Posterior vena cava (tissue), 2 donors: Measurements from ENCODE around the gene CAMK1D. TPM values are rescaled to one million over a fixed set of nuclear protein-coding genes. Genes with fewer than 3 reads are reported as not detected.
"Not testable (repeated sequence)": the region's sequence is repeated elsewhere in the genome, so short reads cannot be mapped to it uniquely, and the experiment has no call there.

Experiments
- DNase-seq: peaks from one replicate; pipeline ENCODE4 v3.0.0-alpha.2; 2020; ENCODE audit warnings: low spot score
- intact Hi-C, 2 donors: fragments of 100-400 bp; cut with DNase I; formaldehyde crosslinking; loops; one replicate each; pipeline versions ENCODE4 v1.14.1 to v1.14.2; 2022 to 2023
- total RNA-seq, 2 donors: library from RNA; stranded (reverse); fragmentation: NEBNext Ultra II Directional; extraction: Animal tissue kit (Norgen Biotek cat#: 25700); gene quantifications; one replicate each; pipeline ENCODE4 v1.2.1, GENCODE V29; 2021
- donor health status: DM: yes; HTN: yes; CAD: no.
- donor health status: DM: yes; HTN: yes; CAD: no.

Gene CAMK1D
- total RNA-seq, 2 donors from 2014 or later: 12.2 to 17.8 TPM

DNA sequence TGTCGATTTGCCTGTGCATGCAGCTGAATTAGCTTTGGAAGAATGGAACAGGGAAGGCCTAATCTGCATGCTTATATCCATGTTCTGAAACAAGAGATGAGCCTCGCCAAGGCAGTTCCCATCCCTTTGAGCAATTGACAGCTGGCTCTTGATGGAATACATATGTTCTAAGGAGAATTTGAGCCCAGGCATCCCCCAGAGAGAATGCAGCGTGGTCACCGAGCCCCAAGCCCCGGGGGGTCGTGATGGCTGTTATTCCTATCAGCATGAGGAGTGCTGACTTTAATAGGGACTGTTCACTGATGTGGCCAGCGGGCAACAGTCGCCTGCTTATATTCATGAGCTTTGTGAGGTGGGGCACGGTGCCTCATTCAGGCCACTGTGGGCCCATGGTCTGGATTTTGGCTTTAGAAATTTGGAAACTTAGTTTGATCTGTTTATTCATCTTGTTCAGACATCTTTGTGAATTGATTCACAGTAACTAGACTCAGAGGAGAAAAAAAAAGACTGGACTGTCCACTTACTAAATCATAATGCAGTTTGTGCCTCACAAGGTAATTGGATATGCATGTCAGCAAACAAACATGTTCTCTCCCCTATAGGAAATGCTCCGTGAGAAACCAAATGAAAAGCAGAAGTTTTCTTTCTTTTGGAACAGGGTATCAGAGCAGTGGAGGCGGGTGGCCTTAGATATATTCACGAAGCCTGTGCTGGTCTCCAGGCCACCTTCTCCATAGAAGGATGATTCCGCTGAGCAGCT, 447.2 kb downstream of the CAMK1D start:
- DNase-seq: no peak
- intact Hi-C loops: no loop called here

DNA sequence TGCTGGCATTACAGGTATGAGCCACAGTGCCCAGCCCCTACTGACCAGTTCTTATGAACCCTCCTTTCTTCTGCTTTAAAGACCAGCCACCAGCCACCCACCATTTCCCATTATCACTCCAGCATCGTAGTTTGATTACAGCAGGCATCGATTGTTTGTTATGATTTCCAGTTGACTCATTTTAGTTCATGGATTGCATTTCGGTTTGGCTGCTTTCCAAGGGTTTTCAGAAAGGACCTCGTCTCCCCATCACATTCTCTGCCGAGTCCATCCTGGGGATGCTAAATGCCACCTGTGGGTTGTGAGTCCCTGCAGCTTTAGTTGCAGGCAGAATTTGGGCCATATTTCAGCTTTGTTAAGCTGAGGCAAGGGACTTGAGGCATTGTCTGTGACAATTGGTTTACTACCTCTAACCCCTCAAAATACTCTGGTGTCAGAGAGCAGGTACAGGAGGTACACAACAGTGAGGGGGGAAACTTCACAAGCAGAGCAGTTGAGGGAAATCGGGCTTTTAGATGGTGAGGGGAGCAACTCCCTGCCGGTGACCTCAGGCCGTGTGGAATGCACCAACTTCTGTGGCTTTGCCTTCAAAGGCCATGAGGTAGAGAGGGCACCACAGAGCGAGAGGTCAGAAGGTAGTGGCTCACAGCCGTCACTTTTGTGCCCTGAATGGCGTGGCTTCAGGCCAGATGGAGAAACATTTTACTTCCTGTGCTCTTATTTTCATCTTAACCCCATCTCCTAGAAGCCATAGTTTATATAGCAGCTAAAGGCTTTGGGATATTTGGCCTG, 448.3 kb downstream of the CAMK1D start:
- intact Hi-C loops: no loop called here

DNA sequence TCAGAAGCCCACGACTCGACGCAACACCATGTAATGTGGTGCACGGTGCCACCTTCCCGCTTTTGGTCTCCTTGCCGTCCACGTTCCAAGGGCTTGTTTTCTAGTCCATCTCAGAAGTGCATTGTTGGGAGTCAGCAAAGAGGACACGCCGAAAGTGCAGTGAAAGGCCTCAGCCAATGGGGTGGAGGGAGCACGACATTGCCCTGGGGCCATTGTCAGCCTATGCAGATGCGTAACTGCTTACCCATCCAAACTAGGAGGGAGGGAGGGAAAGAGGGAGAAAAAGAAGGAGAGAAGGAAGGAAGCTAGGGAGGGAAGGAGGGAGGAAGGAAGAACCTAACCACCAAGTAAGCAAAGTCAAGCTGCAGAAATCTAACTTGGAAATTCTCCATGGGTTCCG, 449.8 kb downstream of the CAMK1D start:
- DNase-seq: no peak
- intact Hi-C loops: no loop called here

More for the DNA sequence above, 448.3 kb downstream of the CAMK1D start:
- DNase-seq: no peak

DNA sequence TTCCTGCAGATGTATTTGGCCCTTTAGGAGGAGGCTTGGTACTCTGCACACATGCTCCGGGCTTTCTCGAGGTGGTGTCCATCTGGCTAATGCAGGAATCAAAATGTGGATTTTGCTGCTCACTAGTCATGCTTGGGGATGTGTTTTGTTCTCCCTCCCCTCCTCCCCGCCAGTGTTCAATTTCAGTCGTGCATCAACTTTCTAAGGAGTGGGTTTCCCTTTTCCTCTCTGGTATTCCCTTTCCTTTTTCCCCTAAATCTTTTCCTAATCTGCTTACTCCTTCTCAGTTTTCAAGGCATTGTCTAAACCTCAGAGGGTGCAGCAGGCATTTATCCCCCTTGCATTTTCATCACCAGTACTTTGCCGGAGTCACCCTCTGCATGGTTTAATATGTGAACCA, 450.4 kb downstream of the CAMK1D start:
- intact Hi-C loops: no loop called here
- DNase-seq: no peak

DNA sequence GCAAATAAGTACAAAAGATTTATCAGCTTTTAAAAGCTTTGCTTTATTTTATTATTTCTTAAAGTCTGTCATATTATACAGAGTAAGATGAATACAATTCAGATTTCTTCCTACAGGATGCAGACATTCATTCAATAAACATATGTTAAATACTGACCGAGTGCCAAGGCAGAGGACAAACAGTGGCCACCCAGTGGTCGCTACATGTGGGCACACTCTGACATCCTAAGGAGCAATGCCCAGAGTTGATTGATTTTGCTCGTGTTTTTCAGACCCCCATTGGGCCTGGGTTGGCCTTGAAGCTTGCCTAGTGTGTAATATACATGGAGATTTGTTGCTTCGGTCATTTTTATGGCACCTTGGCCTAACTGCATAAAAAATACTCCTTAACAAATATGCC, 451.0 kb downstream of the CAMK1D start:
- intact Hi-C loops: no loop called here
- DNase-seq: no peak

DNA sequence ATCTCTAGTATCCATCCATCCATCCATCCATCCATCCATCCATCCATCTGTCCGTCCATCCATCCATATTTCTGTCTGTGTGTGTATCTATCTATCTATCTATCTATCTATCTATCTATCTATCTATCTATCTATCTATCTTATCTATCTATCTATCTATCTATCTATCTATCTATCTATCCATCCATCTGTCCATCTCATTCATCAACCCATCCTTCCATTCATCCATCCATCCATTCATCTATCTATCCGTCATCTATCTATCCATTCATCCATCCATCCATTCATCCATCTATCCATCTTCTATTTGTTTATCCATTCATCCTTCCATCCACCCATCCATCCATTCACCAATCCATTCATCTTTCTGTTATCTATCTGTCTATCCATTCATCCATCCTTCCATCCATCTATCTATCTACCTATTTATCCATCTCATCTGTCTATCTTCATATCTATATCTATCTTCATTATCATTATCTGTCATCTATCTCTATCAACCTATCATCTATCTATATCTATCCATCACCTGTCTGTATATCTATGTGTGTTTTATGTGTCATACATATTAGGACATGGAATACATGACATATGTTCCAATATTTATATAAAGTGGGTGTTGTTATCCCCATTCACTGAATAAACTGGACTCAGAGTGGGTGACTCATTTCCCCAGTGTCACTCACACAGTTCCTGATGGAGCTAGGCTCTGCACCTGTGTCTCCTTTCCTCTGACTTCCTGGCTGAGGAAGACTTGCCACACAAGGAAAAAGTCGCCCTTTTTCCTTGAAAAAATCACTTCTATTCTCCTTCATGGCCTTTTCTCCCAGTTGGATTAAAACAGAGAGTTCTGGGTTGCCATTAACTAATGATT, 452.1 kb downstream of the CAMK1D start:
- intact Hi-C loops: no loop called here
- no peak for DNase-seq

DNA sequence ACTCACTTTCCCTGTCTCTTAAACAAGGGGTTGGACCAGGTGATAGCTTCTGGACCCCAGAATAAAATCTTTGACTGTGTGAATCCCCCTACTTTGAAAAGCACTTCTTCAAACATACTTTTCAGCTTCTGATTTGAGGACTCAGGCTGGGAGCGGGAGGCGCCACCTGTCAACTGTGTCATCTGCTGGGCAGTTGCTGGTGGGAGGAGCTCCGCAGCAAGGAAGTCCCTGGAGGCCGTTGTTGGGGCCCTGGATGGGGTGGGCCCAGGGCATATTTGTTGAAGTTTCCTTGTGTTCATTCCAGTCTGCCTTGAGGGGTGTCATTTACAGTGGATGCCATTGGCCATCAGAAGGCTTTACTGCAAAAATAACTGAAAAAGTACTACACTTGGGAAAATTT, 454.4 kb downstream of the CAMK1D start:
- DNase-seq: no peak

DNA sequence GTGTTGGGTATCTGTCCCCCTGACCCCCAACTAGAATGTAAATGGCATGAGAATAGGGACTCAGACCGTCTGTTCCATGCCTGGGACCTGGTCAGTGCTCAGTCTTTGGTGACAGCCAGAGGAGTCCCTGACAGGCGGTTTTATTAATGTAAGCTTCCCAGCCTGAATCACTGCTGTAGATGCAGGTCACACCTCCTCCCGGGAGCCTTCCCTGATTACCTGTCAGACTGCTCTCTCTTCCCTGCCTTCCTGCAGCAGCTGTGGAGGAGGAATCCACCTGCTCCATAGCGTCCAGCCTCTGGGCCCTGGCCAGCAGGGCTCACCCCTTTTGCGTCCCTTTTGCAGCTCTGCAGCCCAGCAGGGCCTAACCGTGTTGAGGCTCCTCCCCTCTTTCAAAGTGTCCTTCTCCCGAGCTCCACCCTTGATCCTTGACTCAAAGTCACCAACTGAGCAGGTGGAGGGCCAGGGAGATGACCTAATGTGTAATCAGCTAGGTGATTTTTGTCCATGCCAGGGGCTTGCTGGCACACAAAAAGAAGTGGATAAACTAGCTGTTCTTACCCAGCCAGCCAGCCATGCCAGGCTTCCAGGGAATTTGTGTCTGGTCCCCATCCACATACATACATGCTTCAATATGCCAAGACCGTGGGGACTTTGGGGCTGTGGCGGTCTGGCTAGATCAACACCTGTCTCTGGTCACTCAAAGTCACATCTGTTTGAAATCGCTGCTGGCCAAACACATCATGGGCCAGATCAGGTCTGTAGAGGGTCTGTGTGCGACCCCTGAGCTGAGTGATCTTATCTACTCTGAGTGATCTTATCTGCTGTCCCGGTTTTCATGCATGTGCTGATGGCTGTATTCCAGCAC, 457.1 kb downstream of the CAMK1D start:
- intact Hi-C loops: no loop called here
- no peak for DNase-seq

More for the DNA sequence above, 454.4 kb downstream of the CAMK1D start:
- intact Hi-C loops: no loop called here

DNA sequence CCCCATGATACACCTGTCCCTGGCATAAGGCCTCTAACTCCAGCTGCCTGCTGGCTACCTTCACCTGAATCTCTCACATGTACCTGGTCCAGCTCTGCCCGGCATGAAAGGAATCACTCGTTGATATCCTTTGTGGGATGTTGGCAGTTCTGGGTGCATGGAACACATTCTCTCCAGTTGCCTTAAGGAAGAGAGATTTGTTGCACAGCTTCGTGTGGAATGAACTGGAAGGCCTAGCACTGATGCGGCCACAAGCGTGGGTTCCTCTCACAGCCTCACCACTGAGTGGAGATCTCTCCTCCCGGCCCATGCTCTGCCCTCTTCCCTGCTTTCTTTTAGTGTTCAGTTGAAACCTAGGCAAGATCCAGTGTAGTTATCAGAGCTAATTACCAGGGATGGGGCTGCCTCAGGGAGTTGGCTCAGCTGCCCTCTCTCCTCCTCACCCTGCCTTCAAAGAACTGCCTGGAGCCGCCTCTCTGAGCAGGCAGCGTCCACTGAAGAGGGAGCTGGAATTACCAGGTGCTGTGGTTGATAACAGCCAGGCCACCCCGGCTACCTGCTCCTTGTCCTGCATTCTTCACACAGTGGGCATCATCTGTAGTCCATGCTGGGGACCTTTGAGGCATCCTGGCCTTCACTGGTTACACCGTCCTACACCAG, 457.9 kb downstream of the CAMK1D start:
- DNase-seq: no peak

DNA sequence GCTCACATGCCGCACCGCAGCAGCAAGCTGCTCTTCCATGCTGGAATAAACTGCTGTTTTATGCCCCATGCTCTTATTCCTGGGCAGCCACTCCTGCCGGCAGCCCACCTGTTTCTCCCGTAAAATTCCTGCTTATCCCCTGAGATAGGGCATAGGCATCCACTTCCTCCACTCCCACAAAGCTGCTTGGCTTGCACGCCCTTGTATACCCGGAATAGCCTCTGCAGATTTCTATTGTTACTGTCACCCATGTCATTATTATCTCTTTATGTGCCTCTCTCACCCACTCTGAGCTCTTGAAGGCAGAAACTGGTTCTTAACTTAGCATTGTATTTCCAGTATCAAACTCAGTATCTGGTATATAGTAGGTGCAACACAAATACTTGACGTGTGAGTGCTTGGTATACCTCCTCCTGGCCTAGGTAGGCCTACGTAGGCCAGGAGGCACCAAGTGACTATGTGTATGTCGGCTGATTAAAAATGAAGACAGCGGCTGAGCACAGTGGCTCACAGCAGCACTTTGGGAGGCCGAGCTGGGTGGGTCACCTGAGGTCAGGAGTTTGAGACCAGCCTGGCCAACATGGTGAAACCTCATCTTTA, 458.8 kb downstream of the CAMK1D start:
- intact Hi-C loops: no loop called here
- DNase-seq: no peak

More for the DNA sequence above, 457.9 kb downstream of the CAMK1D start:
- intact Hi-C loops: no loop called here

DNA sequence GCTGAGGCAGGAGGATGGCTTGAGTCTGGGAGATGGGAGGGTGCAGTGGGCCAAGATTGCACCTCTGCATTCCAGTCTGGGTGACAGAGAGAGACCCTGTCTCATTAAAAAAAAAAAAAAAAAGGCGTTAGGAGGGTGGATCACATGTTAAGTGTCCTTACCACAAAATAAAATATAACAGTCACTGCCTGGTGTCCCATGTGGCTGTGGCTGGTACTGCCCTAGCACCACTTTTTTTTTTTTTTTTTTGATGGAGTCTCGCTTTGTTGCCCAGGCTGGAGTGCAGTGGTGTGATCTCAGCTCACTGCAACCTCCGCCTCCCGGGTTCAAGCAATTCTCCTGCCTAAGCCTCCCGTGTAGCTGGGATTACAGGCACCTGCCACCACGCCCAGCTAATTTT, 460.7 kb downstream of the CAMK1D start:
- intact Hi-C loops: not testable (repeated sequence)

DNA sequence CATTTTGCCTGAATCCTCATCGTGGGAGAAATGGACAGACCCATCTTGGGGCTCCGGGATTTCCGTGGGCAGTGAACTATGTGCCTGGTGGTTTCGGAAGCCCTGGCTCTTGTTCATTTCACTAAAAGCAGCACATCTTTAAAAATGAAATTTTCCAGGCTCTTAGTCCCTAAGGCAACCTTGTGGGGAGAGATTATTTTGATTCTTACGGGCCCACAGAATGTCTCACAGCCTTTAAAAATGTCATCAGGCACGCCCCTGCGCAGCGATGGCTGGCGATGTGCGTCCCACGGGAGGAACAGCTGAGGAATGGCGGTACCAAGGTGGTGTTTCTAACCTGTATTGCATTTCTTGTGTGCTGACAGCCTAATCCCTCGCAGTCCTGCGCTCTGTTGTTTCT, 462.5 kb downstream of the CAMK1D start:
- DNase-seq: no peak
- intact Hi-C loops: no loop called here

More for the DNA sequence above, 460.7 kb downstream of the CAMK1D start:
- not testable (repeated sequence) for DNase-seq

DNA sequence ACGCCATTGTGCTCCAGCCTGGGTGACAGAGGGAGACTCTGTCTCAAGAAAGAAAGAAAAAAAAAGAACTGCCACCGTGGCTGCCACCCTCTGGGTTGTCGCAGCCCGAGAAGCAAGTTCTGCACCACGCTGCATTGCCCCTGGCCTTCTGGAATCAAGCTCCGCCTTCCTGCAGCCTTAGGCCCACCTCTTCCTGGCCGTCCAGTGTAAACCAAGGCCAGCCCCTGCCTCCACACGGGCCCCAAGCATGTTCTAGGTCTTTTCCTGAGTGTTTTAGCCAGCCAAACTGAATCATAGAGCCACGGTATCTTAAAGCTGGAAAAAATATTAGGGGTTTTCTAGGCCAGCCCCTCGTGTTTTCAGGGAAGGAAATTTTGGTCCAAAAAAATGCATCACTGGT, 463.2 kb downstream of the CAMK1D start:
- no peak for DNase-seq
- intact Hi-C loops: no loop called here

DNA sequence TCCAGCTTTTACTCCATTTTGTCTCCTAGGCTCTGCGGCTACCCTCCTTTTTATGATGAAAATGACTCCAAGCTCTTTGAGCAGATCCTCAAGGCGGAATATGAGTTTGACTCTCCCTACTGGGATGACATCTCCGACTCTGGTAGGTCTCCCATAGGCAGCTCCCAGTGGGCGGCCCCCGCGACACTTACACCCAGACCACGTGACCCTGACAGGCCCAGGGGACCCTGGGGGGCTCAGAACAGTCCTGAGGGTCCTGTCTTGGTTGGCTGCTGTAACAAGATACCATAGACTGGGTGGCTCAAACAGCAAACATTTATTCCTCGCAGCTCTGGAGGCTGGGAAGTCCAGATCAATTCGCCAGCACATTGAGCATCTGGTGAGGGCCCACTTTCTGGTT, 464.8 kb downstream of the CAMK1D start:
- intact Hi-C loops: no loop called here
- DNase-seq: no peak

DNA sequence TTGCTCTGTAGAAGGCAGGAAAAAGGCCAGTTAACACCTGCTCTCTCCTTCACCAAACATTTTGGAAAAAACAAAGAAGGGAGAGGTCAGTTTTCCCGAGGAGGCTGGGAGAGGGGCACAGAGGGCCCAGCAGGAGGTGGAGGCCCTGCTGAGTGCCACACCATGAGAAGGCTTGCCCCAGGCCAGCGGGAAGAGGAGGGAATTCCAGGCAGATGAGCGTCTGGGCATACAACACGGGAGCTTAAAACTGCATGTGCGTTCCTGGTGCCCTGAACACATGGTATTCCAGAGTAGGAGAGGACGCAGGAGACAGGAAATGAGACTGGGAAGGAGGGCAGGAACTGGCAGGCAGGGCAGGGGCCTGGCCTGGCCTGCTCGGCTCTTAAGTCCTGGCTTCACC, 469.7 kb downstream of the CAMK1D start:
- intact Hi-C loops: no loop called here

DNA sequence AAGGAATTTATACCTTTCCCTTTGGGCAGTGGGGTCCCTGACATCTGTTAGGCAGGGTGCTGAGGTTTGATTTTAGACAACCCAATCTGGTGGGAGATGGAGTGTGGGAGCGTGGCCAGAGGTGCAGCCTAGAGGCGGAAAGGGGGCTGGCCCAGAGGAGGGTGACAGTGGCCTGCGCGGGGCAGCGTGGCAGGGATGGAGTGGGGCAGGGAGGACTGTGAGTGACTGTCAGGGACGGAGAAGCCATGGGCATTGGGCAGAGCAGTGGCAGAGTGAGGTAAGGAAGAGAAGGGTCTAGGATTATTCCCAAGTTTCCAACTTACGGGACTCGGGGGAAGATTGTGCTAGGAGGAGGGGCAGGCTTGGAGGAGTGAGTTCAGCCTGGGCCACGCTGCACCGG, 470.3 kb downstream of the CAMK1D start:
- intact Hi-C loops: no loop called here

More for the DNA sequence above, 469.7 kb downstream of the CAMK1D start:
- no peak for DNase-seq

DNA sequence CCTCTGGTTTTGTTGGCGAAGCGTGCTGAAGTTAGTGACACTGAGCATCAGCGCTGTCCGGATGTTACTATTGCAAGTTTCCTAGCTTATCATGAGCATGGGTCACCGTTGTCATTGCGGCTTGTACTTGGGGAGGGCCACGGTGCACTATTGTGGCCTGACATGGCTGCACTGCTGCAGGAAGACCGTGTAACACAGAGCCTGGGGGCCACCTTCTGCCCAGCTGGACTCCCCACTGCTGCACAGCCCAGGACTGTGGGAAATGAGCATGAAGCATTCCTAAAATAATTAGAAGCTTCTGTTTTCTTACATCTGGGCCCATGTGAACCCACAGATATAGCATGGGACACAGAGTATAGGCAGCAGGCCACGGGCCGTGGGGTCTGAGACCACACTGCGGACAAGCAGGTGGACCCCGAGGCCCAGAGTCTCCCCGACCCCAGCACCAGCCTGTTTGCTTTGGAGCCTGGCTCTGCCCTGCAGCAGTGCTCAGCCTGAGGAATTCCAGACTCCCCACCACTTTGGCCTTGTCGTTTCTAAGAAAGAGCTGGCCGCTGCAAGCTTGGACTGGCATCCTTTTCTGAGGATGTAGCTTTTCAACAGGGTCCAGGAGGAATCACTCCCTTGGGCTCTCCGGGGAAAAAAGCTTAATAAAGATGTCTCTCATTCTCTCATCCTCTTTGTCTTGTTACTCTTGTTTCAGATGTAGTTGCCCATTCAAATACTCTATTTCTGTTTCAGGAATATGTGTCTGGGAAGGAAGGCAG, 473.0 kb downstream of the CAMK1D start:
- DNase-seq: no peak
- intact Hi-C loops: no loop called here

More for the DNA sequence above, 470.3 kb downstream of the CAMK1D start:
- peak; percentile 74 for DNase-seq
